B cell (primary cell): Measurements from ENCODE around the gene MRPL4. TPM values are rescaled to one million over a fixed set of nuclear protein-coding genes. Genes with fewer than 3 reads are reported as not detected.

ENCODE experiments used
- ATAC-seq: fragments of 200-7000 bp; cut with Tn5 transposase; one replicate; pipeline ENCODE4 v1.10.0; 2021; ENCODE audit warnings: low read depth, mild to moderate bottlenecking, moderate number of reproducible peaks, moderate library complexity
- CTCF ChIA-PET: fragments of 350-600 bp; sonication (Branson Sonifier 250); formaldehyde crosslinking; loops from one replicate; lab custom pipeline; 2021; ENCODE audit warnings: antibody characterized with exemption, inconsistent platforms; lab: Charles Lee
- POLR2A ChIA-PET: fragments of 350-600 bp; sonication (Branson Sonifier 250); formaldehyde crosslinking; loops from one replicate; lab custom pipeline; 2021; ENCODE audit warnings: antibody characterized with exemption; lab: Charles Lee
- DNase-seq: peaks from one replicate; pipeline ENCODE4 v3.0.0; 2013
- H2AFZ ChIP-seq: 2 replicates; pipeline ENCODE4 v1.6.1; 2012; ENCODE audit warnings: mild to moderate bottlenecking, low read depth, low read length; ENCODE audit not compliant: insufficient read depth, poor library complexity, severe bottlenecking
- H3K27ac ChIP-seq, 2 donors: 1 replicate in 1 of 2; 2 replicates in 1 of 2; pipeline ENCODE4 v1.5.1; 2012 to 2013; ENCODE audit warnings: low read length in 2 of 2, mild to moderate bottlenecking in 2 of 2, moderate library complexity in 1 of 2
- H3K27me3 ChIP-seq, 4 experiments: fragments of 200-600 bp in 1 of 4; sonication (generic) in 1 of 4; replicated peaks in 1 of 4; 1 replicate in 2 of 4; 2 replicates in 2 of 4; pipeline versions ENCODE4 v1.6.1 to v1.7.0; 2013 to 2016; ENCODE audit warnings: low read length in 3 of 4, mild to moderate bottlenecking in 2 of 4, mixed read lengths in 1 of 4, moderate library complexity in 1 of 4; ENCODE audit not compliant: insufficient read depth in 4 of 4, control insufficient read depth in 3 of 4; ENCODE audit errors: control extremely low read depth in 1 of 4
- H3K36me3 ChIP-seq, 2 experiments: replicated peaks in 1 of 2; 1 replicate in 1 of 2; 2 replicates in 1 of 2; pipeline versions ENCODE4 v1.6.1 to v1.7.1; 2013; ENCODE audit warnings: low read length in 1 of 2; ENCODE audit not compliant: insufficient read depth in 2 of 2, control insufficient read depth in 1 of 2; ENCODE audit errors: control extremely low read depth in 1 of 2, extremely low read depth in 1 of 2
- H3K4me1 ChIP-seq, 2 donors: fragments of 200-600 bp in 1 of 2; sonication (generic) in 1 of 2; 1 replicate in 1 of 2; 2 replicates in 1 of 2; pipeline versions ENCODE4 v1.5.1 to v1.6.1; 2013 to 2017; ENCODE audit warnings: low read length in 2 of 2; ENCODE audit not compliant: control insufficient read depth in 2 of 2, insufficient read depth in 2 of 2
- H3K4me2 ChIP-seq: replicated peaks from 2 replicates; pipeline ENCODE3; 2012; ENCODE audit warnings: mild to moderate bottlenecking, low read depth, low read length; ENCODE audit not compliant: poor library complexity, severe bottlenecking
- H3K4me3 ChIP-seq, 5 experiments: fragments of 200-600 bp in 1 of 5; sonication (generic) in 1 of 5; 1 replicate in 3 of 5; 2 replicates in 2 of 5; pipeline versions ENCODE4 v1.5.1 to v1.7.0; 2011 to 2016; ENCODE audit warnings: low read length in 4 of 5, mild to moderate bottlenecking in 4 of 5, low read depth in 2 of 5, control low read depth in 1 of 5, moderate library complexity in 1 of 5; ENCODE audit not compliant: insufficient read depth in 1 of 5; ENCODE audit errors: control extremely low read depth in 1 of 5, extremely low read depth in 1 of 5
- H3K79me2 ChIP-seq: fragments of 200-600 bp; sonication (generic); one replicate; pipeline ENCODE4 v1.6.0; 2016; ENCODE audit warnings: low read length; ENCODE audit not compliant: control insufficient read depth, insufficient read depth
- H3K9ac ChIP-seq: fragments of 200-600 bp; sonication (generic); 2 replicates; pipeline ENCODE4 v1.6.1; 2017; ENCODE audit warnings: mild to moderate bottlenecking, low read length, moderate library complexity
- H3K9me3 ChIP-seq, 3 donors: one replicate each; pipeline versions ENCODE4 v1.6.1 to v1.7.1; 2013; ENCODE audit warnings: low read length in 2 of 3; ENCODE audit not compliant: control insufficient read depth in 2 of 3, insufficient read depth in 1 of 3; ENCODE audit errors: control extremely low read depth in 1 of 3
- H4K20me1 ChIP-seq: 2 replicates; pipeline ENCODE4 v1.6.0; 2012; ENCODE audit warnings: mild to moderate bottlenecking, low read length; ENCODE audit not compliant: insufficient read depth, control insufficient read depth, poor library complexity, severe bottlenecking
- H3K27ac Mint-ChIP-seq: one replicate; pipeline ENCODE4 v1.8.0; 2021; ENCODE audit warnings: mixed read lengths
- H3K27me3 Mint-ChIP-seq: one replicate; pipeline ENCODE4 v1.8.0; 2021; ENCODE audit warnings: mixed read lengths
- H3K4me1 Mint-ChIP-seq: one replicate; pipeline ENCODE4 v1.8.0; 2021; ENCODE audit warnings: mixed read lengths
- H3K4me3 Mint-ChIP-seq: one replicate; pipeline ENCODE4 v1.8.0; 2021; ENCODE audit warnings: mixed read lengths
- H3K9me3 Mint-ChIP-seq: one replicate; pipeline ENCODE4 v1.8.0; 2022; ENCODE audit warnings: mixed read lengths; ENCODE audit not compliant: insufficient read depth
- CTCF ChIP-seq: fragments of 200-600 bp; IDR thresholded peaks from one replicate; pipeline ENCODE4 v1.8.0; 2022; ENCODE audit warnings: antibody characterized with exemption, mild to moderate bottlenecking
- EZH2 ChIP-seq: IDR thresholded peaks from 2 replicates; pipeline ENCODE4 v1.6.1; 2012; ENCODE audit warnings: borderline replicate concordance, low read depth, mild to moderate bottlenecking, moderate library complexity, low read length; ENCODE audit not compliant: insufficient read depth, poor library complexity, severe bottlenecking
- WGBS: methylation state at CpG from one replicate; pipeline ENCODE4 v1.1.5; 2013; ENCODE audit warnings: missing lambda C conversion rate; ENCODE audit not compliant: insufficient coverage; 5-methylcytosine and 5-hydroxymethylcytosine counted together
- intact Hi-C: fragments of 100-400 bp; cut with micrococcal nuclease; formaldehyde crosslinking; loops from one replicate; pipeline ENCODE4 v1.10.0; 2022
- polyA plus RNA-seq: library from polyadenylated mRNA; depleted of rRNA; stranded (reverse); fragments of >200 nt; gene quantifications from 2 replicates; pipeline ENCODE4 v1.2.3, GENCODE V29; 2012
- total RNA-seq, 2 donors: library from RNA; stranded (reverse); fragments of 120-200 nt in 1 of 2; gene quantifications; 1 replicate in 1 of 2; 2 replicates in 1 of 2; pipeline versions ENCODE4 v1.2.3 to v1.2.4, GENCODE V29; 2013 to 2022

Gene MRPL4
- total and polyA plus RNA-seq, 2 donors (not counting 1 experiment from before 2014, with no cell fraction given), result 39.8 to 81.1 TPM

GRCh38 chr19:10291554-10292205 lies 39.7 kb downstream of the MRPL4 start:
- TF ChIP-seq CTCF, result no peak
- TF ChIP-seq EZH2, result peak; percentile 28
- peaks cover 45% of the 10 kb centered on the region for H3K27me3 Mint-ChIP-seq
- H3K9me3 ChIP-seq, result peaks cover 0 to 76% (median 0%) of the 10 kb centered on the region in 3 donors
- CTCF ChIA-PET, result interaction anchor here (0.8 to 8.5 kb wide), 9 partner anchors 12 to 134 kb away, joined by 3 to 116 read pairs (median 5); partner anchors contain the start of genes ICAM1 and TYK2
- H2AFZ ChIP-seq, result peak overlapping the region; percentile 66
- DNase-seq, result peak; percentile 73
- peak overlapping the region; percentile 96 for H3K4me2 ChIP-seq
- H3K4me3 Mint-ChIP-seq, result peak overlapping the region; percentile 87
- peaks cover 29% of the 10 kb centered on the region for H4K20me1 ChIP-seq
- peaks cover 92 to 95% of the 10 kb centered on the region in 2 donors for H3K4me1 ChIP-seq
- peak overlapping the region; percentile 64 for H3K9ac ChIP-seq
- H3K27ac Mint-ChIP-seq, result peak overlapping the region; percentile 65
- H3K4me3 ChIP-seq, result peak overlapping the region in 4 of 5 experiments; percentile 33 to 63 (median 42)
- H3K4me1 Mint-ChIP-seq, result peaks cover 75% of the 10 kb centered on the region
- POLR2A ChIA-PET, result interaction anchor here (0.5 to 1.1 kb wide), 5 partner anchors 21 to 1290 kb away, joined by 3 to 6 read pairs (median 3); partner anchors contain the start of genes ICAM1 and RAVER1
- 4% methylated on average over 48 of the region's 49 CpGs for WGBS
- no peaks in the 10 kb centered on the region for H3K36me3 ChIP-seq
- H3K9me3 Mint-ChIP-seq, result no peaks in the 10 kb centered on the region
- intact Hi-C loops, result loop anchor here (1.0 kb wide), 1 partner anchor 21 kb away; no protein-coding TSS in a partner anchor
- H3K27ac ChIP-seq, result no peak overlapping the region
- ATAC-seq, result no peak
- peaks cover 0 to 94% (median 62%) of the 10 kb centered on the region in 4 experiments for H3K27me3 ChIP-seq
- no peaks in the 10 kb centered on the region for H3K79me2 ChIP-seq
